Superior temporal gyrus (tissue), 1 donor: ENCODE measurements around the gene AP4M1.
"Not testable (repeated sequence)": the region's sequence is repeated elsewhere in the genome, so short reads cannot be mapped to it uniquely, and the experiment has no call there.

Experiments used
- DNase-seq: peaks from one replicate; pipeline ENCODE4 v3.0.0-alpha.2; 2016; ENCODE audit errors: extremely low spot score

AP4M1 gene

DNA sequence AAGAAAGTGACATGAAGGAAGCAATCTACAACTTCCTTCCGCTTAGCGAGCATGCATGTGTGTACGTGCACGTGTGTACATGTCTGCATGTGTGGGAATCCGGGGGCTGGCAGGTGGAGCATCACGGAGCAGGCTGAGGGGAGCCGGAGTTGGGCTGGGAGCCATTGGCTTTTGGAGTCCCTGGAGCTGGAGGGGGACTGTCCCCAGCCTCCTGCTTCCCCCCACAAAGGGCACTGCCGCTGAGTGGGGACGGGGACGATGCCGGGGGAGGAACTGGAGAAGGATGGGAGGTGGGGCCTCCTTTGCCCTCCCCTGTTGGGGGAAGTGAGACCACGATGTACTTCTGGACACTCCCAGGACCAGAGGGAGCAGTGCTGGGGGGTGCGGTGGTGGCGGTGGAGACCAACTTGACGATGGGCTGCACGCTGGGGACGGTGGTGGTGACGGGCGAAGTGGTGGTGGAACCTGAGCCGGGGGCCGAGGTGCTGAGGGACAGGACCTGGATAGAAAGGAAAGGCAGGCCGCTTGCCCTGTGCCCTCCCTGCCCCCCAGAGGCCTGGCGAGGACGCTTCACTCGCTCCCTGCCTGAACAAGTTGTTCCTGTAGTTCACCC lies 5.8 kb downstream of the AP4M1 start:
- DNase-seq: no peak

DNA sequence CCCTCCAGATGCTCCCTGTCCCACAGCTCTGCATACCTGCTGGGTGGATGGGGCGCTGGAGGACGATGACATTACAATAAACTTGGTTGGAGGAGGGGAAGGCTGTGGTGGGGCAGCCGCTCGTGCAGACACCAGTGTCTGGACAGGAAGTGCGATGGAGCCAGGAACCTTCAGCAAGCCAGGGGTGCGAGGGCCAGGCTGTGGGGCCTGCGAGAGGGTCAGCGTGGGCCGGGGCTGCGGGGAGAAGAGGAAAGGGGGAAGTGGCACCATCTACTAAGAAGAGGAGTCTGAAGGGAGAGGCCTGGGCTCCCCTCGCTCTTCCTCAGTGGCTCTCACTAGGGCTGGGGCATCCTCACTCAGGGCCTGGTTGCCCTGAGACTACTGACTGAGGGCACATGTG lies 6.4 kb downstream of the AP4M1 start:
- DNase-seq: no peak

DNA sequence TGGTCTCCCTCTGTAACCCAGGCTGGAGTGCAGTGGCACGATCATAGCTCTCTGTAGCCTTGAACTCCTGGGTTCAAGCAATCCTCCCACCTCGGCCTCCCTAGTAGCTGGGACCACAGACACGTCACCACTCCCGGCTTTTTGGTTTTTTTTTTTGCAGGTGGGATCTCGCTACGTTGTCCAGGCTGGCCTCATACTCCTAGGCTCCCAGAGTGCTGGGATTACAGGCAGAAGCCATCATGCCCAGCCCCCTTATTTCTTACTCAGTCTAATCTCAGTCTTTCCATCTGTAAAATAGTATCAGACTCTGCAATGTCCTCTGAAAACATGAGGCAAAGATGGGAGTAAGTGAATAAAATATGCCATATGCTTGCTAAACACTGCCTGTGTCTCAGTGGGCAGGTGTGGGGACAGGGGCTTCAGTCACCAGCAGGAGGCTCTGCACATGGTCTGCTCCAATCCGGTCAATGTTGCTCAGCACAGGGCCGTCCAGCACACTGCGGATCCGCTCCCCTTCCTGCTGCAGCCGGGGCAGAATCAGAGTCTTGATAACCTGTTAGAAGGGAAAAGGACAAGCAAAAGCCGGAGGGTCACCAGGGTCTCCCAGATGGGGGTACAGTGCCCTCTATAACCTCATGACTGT lies 8.2 kb downstream of the AP4M1 start:
- DNase-seq: no peak

DNA sequence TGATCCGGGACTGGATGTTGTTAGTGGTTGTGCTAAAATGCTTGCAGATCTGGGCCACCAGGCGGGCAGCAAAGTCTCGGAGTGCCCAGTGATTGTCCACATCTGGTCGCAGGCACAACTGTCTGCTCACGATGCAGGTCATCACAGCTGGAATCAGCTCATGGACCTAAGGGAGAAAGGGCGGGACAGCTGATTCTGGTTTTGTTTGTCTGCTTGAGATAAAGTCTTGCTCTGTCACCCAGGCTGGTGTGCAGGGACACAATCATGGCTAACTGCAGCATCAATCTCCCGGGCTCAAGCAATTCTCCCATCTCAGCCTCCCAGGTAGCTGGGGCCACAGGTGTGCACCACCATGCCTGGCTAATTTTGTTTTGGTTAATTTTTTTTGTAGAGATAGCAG lies 9.7 kb downstream of the AP4M1 start:
- DNase-seq: no peak

DNA sequence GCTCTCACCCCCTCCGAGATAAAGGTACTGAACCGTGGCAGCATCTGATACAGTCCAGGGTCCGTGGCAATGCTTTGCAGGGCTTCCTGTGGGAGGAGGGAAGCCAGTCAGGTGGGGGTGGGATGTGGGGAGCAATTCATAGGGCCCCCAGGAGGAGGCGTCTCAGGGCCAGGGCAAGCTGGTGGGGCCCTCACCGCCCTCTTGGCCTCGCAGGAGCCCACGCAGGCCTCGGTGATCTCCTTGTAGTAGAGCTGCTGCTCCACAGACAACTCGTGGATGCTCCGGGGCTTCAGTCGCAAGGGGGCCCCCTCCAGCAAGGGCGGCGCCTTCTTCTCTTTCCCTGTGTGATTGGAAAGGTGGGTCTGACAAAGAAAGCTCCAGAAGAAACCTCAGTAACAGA lies 10.5 kb downstream of the AP4M1 start:
- no peak for DNase-seq

DNA sequence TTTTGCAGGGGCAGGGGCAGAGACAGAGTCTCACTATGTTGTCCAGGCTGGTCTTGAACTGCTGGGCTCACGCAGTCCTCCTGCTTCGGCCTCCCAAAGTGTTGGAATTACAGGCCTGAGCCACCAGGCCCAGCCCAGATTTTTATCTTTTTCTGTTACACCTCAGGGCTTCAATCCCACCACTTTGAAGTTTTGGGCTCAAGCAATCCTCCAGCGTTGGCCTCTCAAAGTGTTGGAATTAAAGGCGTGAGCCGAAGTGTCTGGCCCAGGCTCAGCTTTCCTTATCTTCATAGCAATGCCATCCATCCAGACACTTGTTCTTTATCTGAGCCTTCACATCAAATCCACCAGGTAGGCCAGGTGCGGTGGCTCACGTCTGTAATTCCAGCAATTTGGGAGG lies 13.6 kb downstream of the AP4M1 start:
- no peak for DNase-seq

DNA sequence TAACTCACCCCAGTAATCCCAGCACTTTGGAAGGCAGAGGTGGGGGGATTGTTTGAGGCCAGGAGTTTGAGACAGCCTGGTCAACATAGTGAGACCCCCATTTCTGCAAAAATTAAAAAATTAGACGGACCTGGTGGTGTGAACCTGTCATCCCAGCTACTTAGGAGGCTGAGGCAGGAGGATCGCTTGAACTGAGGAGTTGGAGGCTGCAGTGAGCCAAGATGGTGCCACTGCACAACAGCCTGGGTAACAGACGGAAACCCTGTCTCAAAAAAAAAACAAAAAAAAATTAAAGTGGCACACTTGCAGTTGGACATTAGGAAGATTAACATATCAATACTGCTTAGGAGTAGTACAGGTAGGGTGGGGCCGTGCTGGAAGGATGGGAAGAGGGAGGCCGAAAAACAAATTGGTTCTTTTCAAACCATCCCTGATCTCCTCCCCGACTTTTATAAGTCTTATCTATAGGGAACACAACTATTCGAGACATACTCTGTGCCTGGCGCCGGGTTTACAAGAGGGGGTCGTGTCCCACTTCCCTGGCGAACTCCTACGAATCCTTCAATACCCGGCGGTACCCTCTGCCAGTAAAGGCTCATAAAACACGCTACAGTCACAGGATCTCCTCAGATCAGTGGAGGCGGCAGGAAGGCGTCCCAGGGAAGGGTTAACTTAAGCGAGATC lies 17.1 kb downstream of the AP4M1 start:
- DNase-seq: no peak

DNA sequence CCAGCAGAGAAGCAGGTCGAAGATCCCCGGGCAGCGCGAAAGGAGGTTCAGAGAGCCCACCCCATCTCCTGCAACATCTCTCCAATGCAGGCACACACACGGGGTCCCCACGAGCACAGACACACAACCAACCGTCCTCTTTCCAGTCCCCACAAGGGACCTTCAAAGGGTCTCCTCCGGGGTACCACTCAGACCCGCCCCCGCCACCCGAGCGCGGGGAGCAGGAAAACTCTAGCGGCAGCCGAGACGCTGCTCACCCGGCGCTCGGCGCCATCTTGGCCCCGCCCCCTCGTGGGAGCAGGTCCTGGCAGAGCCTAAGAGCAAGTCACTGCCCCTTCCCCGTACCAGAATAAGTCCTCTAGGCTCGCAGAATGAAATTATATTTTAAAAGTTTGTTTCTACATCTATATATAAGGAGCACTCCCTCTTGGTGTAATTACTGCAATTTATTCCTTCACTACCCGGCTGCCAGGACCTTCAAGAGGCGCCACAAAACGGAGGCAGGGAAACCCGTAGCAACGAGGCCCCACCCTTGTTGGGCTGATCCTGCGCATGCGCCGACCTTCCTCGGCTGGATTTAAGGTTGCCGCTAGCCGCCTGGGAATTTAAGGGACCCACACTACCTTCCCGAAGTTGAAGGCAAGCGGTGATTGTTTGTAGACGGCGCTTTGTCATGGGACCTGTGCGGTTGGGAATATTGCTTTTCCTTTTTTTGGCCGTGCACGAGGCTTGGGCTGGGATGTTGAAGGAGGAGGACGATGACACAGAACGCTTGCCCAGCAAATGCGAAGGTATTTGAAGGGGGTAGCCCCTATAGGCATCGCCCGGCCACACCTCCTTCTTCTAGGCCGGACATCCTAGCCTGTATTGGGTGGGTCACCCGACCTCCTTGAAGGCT lies 17.9 kb downstream of the AP4M1 start, which contains the start of the genes CNPY4 and TAF6:
Gene CNPY4 (plus strand): TSS at position 563 of the 898 bp plus-strand sequence. CDS start 111 bp downstream, at position 674.
Gene TAF6 (minus strand): TSS at position 287 of the 898 bp plus-strand sequence. CDS start 5,149 bp downstream, outside the sequence.
- peak; percentile 99 for DNase-seq

GRCh38 chr7:100119970-100120732 lies 18.7 kb downstream of the AP4M1 start:
- peak; percentile 87 for DNase-seq

- DNase-seq: no peak
Measured at GRCh38 chr7:100120733-100121036, 19.2 kb downstream of the AP4M1 start.

GRCh38 chr7:100122067-100122466 lies 20.6 kb downstream of the AP4M1 start:
- no peak for DNase-seq

DNA sequence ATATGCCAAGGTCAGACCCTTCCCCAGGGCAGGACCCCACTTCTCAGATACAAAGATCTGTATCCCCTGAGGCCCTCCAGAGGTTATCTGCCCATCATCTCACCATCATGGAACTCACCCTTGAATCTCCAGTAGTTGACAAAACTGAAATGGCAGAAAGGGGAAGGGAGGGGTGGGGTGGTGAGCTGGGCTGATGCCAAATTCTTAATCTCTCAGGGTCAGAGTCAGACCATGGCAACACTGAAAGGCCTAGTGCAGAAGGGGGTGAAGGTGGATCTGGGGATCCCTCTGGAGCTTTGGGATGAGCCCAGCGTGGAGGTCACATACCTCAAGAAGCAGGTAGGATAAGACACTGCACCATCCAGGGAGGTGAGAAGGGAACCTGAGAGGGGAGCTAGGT lies 21.1 kb downstream of the AP4M1 start:
- DNase-seq: no peak

GRCh38 chr7:100124301-100125230 lies 23.1 kb downstream of the AP4M1 start:
- no peak for DNase-seq

DNA sequence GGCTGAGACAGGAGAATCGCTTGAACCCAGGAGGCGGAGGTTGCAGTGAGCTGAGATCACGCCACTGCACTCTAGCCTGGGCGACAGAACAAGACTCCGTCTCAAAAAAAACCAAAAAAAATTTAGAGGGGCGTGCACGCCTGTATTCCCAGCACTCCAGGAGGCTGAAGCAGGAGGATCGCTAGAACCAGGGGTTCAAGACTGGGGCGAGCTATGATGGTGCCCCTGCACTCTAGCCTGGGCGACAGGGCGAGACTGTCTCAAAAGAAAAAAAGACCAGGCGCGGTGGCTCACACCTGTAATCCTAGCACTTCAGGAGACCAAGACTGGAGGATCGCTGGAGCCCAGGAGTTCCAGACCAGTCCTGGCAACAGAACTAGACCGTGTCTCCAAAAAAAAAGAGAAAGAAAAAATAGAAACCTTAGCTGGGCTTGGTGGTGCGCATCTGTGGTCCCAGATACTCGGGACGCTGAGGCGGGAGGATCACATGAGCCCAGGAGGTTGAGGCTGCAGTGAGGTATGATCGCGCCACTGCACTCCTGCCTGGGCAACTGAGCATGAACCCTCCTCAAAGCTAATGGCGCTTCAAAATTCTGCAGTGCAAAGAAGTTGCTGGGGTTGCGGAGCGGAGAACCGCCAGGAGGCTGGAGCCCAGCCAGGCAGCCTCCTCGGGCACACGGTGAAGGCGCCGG lies 24.9 kb downstream of the AP4M1 start:
- no peak for DNase-seq

GRCh38 chr7:100126931-100127865 lies 25.8 kb downstream of the AP4M1 start, which contains the start of gene MBLAC1:
MBLAC1 (plus strand) TSS chr7:100126967; CDS start chr7:100127396, 429 bp downstream.
- peak; percentile 93 for DNase-seq

DNA sequence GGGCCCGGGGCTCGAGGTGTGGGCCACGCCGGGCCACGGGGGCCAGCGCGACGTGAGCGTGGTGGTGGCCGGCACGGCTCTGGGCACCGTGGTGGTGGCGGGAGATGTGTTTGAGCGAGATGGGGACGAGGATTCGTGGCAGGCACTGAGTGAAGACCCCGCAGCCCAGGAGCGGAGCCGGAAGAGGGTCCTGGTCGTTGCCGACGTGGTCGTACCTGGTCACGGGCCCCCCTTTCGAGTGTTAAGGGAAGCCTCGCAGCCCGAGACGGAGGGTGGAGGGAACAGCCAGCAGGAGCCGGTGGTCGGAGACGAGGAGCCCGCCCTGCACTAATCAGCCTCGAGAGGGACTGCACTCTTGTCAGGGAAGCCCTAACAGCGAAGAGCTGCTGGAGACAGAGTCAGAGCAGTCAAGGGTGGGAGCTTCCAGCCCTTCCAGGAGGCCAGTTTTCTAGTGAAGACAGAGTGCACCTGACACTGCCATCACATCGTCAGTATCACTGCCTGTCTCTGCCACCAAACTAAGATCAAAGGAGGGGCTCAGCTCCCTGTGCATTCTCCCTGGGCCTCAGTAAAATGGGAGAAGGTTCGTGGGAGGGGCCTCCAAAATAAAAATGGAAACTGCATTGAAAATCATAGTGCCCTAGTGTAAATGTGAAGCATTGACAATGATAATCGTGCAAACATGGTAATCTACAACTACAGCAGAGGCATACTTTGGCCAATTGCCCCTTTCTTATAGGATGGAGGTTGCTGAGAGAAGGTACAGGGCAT lies 26.6 kb downstream of the AP4M1 start:
- DNase-seq: no peak

DNA sequence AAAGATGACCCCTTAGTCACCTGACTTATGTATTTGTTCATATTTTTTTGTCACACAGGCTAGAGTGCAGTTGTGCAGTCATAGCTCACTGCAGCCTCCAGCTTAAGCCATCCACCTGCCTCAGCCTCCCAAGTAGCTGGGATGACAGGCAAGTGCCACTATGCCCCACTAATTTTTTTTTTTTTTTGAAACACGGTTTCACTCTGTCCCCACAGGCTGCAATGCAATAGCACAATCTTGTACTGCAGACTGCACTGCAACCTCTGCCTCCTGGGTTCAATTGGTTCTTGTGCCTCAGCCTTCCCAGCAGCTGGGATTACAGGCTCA lies 27.2 kb downstream of the AP4M1 start:
- no peak for DNase-seq

- not testable (repeated sequence) for DNase-seq
Measured at GRCh38 chr7:100130220-100130607, 28.8 kb downstream of the AP4M1 start.
